ENCODE results near the gene TSPAN13. TPM values are rescaled to one million over a fixed set of nuclear protein-coding genes. Genes with fewer than 3 reads are reported as not detected.

TSPAN13 gene
- total RNA-seq, 1 donor from 2014 or later, result 81.1 TPM

- DNase-seq, result no peak
- no peak overlapping the region for H3K27ac Mint-ChIP-seq (ENCODE audit: unreplicated experiment)
- H3K4me3 Mint-ChIP-seq (ENCODE audit: unreplicated experiment), result no peak overlapping the region
- peaks cover 3% of the 10 kb centered on the region for H3K4me1 Mint-ChIP-seq (ENCODE audit: low read depth, unreplicated experiment)
- no peaks in the 10 kb centered on the region for H3K9me3 Mint-ChIP-seq (ENCODE audit: unreplicated experiment)
- TF ChIP-seq CTCF (IDR thresholded peaks at IDR 0.05; ENCODE audit: partially characterized antibody, unreplicated experiment), result no peak
- no peaks in the 10 kb centered on the region for H3K36me3 Mint-ChIP-seq (ENCODE audit: unreplicated experiment)
- H3K27me3 Mint-ChIP-seq (ENCODE audit: unreplicated experiment), result no peaks in the 10 kb centered on the region
These were observed 29.2 kb upstream of the TSPAN13 start for GRCh38 chr7:16724344-16724743.

GRCh38 chr7:16726189-16726588 lies 27.4 kb upstream of the TSPAN13 start:
- no peak overlapping the region for H3K4me3 Mint-ChIP-seq (ENCODE audit: unreplicated experiment)
- no peak overlapping the region for H3K27ac Mint-ChIP-seq (ENCODE audit: unreplicated experiment)
- H3K36me3 Mint-ChIP-seq (ENCODE audit: unreplicated experiment), result no peaks in the 10 kb centered on the region
- no peaks in the 10 kb centered on the region for H3K9me3 Mint-ChIP-seq (ENCODE audit: unreplicated experiment)
- H3K4me1 Mint-ChIP-seq (ENCODE audit: low read depth, unreplicated experiment), result no peaks in the 10 kb centered on the region
- no peaks in the 10 kb centered on the region for H3K27me3 Mint-ChIP-seq (ENCODE audit: unreplicated experiment)
- no peak for TF ChIP-seq CTCF (IDR thresholded peaks at IDR 0.05; ENCODE audit: partially characterized antibody, unreplicated experiment)
- DNase-seq, result no peak

GRCh38 chr7:16727736-16728135 lies 25.8 kb upstream of the TSPAN13 start:
- H3K4me3 Mint-ChIP-seq (ENCODE audit: unreplicated experiment), result no peak overlapping the region

GRCh38 chr7:16728811-16729210 lies 24.7 kb upstream of the TSPAN13 start:
- H3K27ac Mint-ChIP-seq (ENCODE audit: unreplicated experiment), result no peak overlapping the region
- DNase-seq, result no peak

More at GRCh38 chr7:16727736-16728135, 25.8 kb upstream of the TSPAN13 start:
- no peaks in the 10 kb centered on the region for H3K36me3 Mint-ChIP-seq (ENCODE audit: unreplicated experiment)
- TF ChIP-seq CTCF (IDR thresholded peaks at IDR 0.05; ENCODE audit: partially characterized antibody, unreplicated experiment), result no peak
- no peaks in the 10 kb centered on the region for H3K27me3 Mint-ChIP-seq (ENCODE audit: unreplicated experiment)
- H3K9me3 Mint-ChIP-seq (ENCODE audit: unreplicated experiment), result no peaks in the 10 kb centered on the region
- H3K4me1 Mint-ChIP-seq (ENCODE audit: low read depth, unreplicated experiment), result no peaks in the 10 kb centered on the region
- DNase-seq, result no peak
- no peak overlapping the region for H3K27ac Mint-ChIP-seq (ENCODE audit: unreplicated experiment)

GRCh38 chr7:16729541-16729940 lies 24.0 kb upstream of the TSPAN13 start:
- H3K36me3 Mint-ChIP-seq (ENCODE audit: unreplicated experiment), result no peaks in the 10 kb centered on the region

More at GRCh38 chr7:16728811-16729210, 24.7 kb upstream of the TSPAN13 start:
- Mint-ChIP-seq H3K27me3 (ENCODE audit: unreplicated experiment) (no peaks in the 10 kb centered on the region), H3K9me3 (ENCODE audit: unreplicated experiment) (no peaks in the 10 kb centered on the region), H3K36me3 (ENCODE audit: unreplicated experiment) (no peaks in the 10 kb centered on the region), H3K4me1 (ENCODE audit: low read depth, unreplicated experiment) (no peaks in the 10 kb centered on the region), H3K4me3 (ENCODE audit: unreplicated experiment) (no peak overlapping the region)
- no peak for TF ChIP-seq CTCF (IDR thresholded peaks at IDR 0.05; ENCODE audit: partially characterized antibody, unreplicated experiment)

More at GRCh38 chr7:16729541-16729940, 24.0 kb upstream of the TSPAN13 start:
- Mint-ChIP-seq H3K27ac (ENCODE audit: unreplicated experiment) (no peak overlapping the region), H3K4me1 (ENCODE audit: low read depth, unreplicated experiment) (no peaks in the 10 kb centered on the region), H3K27me3 (ENCODE audit: unreplicated experiment) (no peaks in the 10 kb centered on the region), H3K4me3 (ENCODE audit: unreplicated experiment) (no peak overlapping the region), H3K9me3 (ENCODE audit: unreplicated experiment) (no peaks in the 10 kb centered on the region)
- TF ChIP-seq CTCF (IDR thresholded peaks at IDR 0.05; ENCODE audit: partially characterized antibody, unreplicated experiment), result no peak
- DNase-seq, result no peak
